ENCODE results near the gene SERPINB1. TPM values are rescaled to one million over a fixed set of nuclear protein-coding genes. Genes with fewer than 3 reads are reported as not detected.

The SERPINB1 gene
- total RNA-seq, 1 experiment from 2014 or later, result 18.4 TPM

- Histone ChIP-seq H3K79me2 (ENCODE audit: insufficient read depth, low read length) (no peaks in the 10 kb centered on the region), H2BK5ac (ENCODE audit: insufficient read length, low read length) (no peak overlapping the region), H2AK5ac (ENCODE audit: insufficient read length, low read length) (no peak overlapping the region), H3T11ph (ENCODE audit: low read length) (no peak overlapping the region), H4K8ac (replicated peaks; ENCODE audit: insufficient read length, low read depth, low read length) (no peak overlapping the region), H2AFZ (ENCODE audit: low read length) (no peak overlapping the region), H3K4me2 (ENCODE audit: insufficient read depth, insufficient read length, low read length) (no peak overlapping the region), H4K5ac (ENCODE audit: insufficient read length, low read depth, low read length) (no peak overlapping the region), H3K9me3 (ENCODE audit: control insufficient read depth, low read depth, low read length) (no peaks in the 10 kb centered on the region), H2BK12ac (ENCODE audit: insufficient read length, low read depth, low read length) (no peak overlapping the region), H2BK120ac (ENCODE audit: low read depth, low read length, poor library complexity, severe bottlenecking) (no peak overlapping the region), H3K14ac (ENCODE audit: insufficient read depth, low read length) (no peak overlapping the region), H3K23ac (ENCODE audit: insufficient read length, low read depth, low read length) (no peak overlapping the region), H3K27ac (ENCODE audit: insufficient read length, low read depth, low read length) (no peak overlapping the region), H3K23me2 (ENCODE audit: insufficient read length, low read depth, low read length, poor library complexity, severe bottlenecking) (peaks cover 17% of the 10 kb centered on the region), H3K4me1 (ENCODE audit: insufficient read depth, low read length) (peaks cover 12% of the 10 kb centered on the region), H3K4ac (ENCODE audit: low read depth, low read length) (no peak overlapping the region), H2BK15ac (ENCODE audit: low read depth, low read length) (no peak overlapping the region), H3K56ac (ENCODE audit: insufficient read length, low read depth, low read length) (no peak overlapping the region), H2BK20ac (ENCODE audit: low read depth, low read length, poor library complexity, severe bottlenecking) (no peak overlapping the region), H4K20me1 (ENCODE audit: control insufficient read depth, insufficient read depth, insufficient read length) (no peaks in the 10 kb centered on the region), H3K9ac (ENCODE audit: extremely low read depth, insufficient read length, low read length) (no peak overlapping the region), H3K79me1 (ENCODE audit: insufficient read depth, low read depth, low read length, poor library complexity, severe bottlenecking) (no peaks in the 10 kb centered on the region), H3K27me3 (ENCODE audit: insufficient read depth, low read length) (no peaks in the 10 kb centered on the region), H4K91ac (ENCODE audit: insufficient read length, low read depth, low read length) (no peak overlapping the region), H3K18ac (ENCODE audit: insufficient read length, low read depth, low read length) (no peak overlapping the region)
- no peak for TF ChIP-seq CTCF (conservative IDR thresholded peaks at IDR 0.05)
- peaks cover 54 to 60% of the 10 kb centered on the region in 2 experiments for H3K4me1 Mint-ChIP-seq
- DNase-seq, result no peak
- H3K27ac Mint-ChIP-seq, result no peak overlapping the region
- H3K36me3 Mint-ChIP-seq (ENCODE audit: insufficient read depth in 1 of 3, low read depth in 3 of 3), result peaks cover 3 to 12% (median 5%) of the 10 kb centered on the region in 3 experiments; a peak in 3 of 7 replicates
- H3K4me3 Mint-ChIP-seq, result no peak overlapping the region
- WGBS (ENCODE audit: extremely low coverage, insufficient read length, low lambda C conversion rate), result no CpG with 5 or more reads among the region's 2 CpGs
- peaks cover 2% of the 10 kb centered on the region; the same call in 1 of the 2 replicates for H3K27me3 Mint-ChIP-seq (ENCODE audit: low read depth)
- peaks cover 0 to 2% of the 10 kb centered on the region in 2 experiments; a peak in 3 of 5 replicates for H3K9me3 Mint-ChIP-seq
Measured at GRCh38 chr6:2871953-2872352, 30.3 kb upstream of the SERPINB1 start.
